HEK293 (cell line): Measurements from ENCODE around the gene IGSF23.

Source experiments
- CTCF ChIA-PET: fragments of 350-600 bp; formaldehyde crosslinking; extraction: SDS; loops from one replicate; lab custom pipeline; 2021; ENCODE audit warnings: antibody characterized with exemption; lab: Yijun Ruan, JAX
- POLR2A ChIA-PET: fragments of 300-600 bp; formaldehyde crosslinking; extraction: SDS; loops from one replicate; lab custom pipeline; 2020; ENCODE audit warnings: antibody characterized with exemption, inconsistent platforms; lab: Yijun Ruan, JAX
- H3K27ac ChIP-seq: fragments of 200-500 bp; sonication (Bioruptor generic); 2 replicates; pipeline ENCODE4 v1.5.1; 2014; ENCODE audit warnings: low read depth, low read length, control low read depth, inconsistent platforms; ENCODE audit errors: extremely low read depth
- H3K36me3 ChIP-seq, 2 experiments: fragments of 200-500 bp in 1 of 2; sonication (Bioruptor generic) in 1 of 2; 1 replicate in 1 of 2; 2 replicates in 1 of 2; pipeline ENCODE4 v1.5.1; 2014 to 2017; ENCODE audit warnings: inconsistent platforms in 2 of 2, low read length in 2 of 2; ENCODE audit not compliant: control insufficient read depth in 2 of 2, insufficient read depth in 1 of 2
- H3K4me1 ChIP-seq: fragments of 200-500 bp; sonication (Bioruptor generic); 2 replicates; pipeline ENCODE4 v1.5.1; 2014; ENCODE audit warnings: mild to moderate bottlenecking, low read length, inconsistent platforms; ENCODE audit not compliant: control insufficient read depth, insufficient read depth
- H3K4me3 ChIP-seq: 2 replicates; pipeline ENCODE4 v1.5.1; 2011; ENCODE audit warnings: low read depth, mild to moderate bottlenecking, control low read depth, low read length, moderate library complexity
- H3K9me3 ChIP-seq: fragments of 200-500 bp; sonication (Bioruptor generic); 2 replicates; pipeline ENCODE4 v1.5.1; 2014; ENCODE audit warnings: low read depth, low read length, inconsistent platforms; ENCODE audit not compliant: control insufficient read depth, insufficient read depth
- ELK4 ChIP-seq: IDR thresholded peaks from 2 replicates; pipeline ENCODE4 v1.6.1; 2011; ENCODE audit warnings: mild to moderate bottlenecking, low read depth, low read length, borderline replicate concordance
- KLF16 ChIP-seq: fragments of 450-650 bp; formaldehyde crosslinking; IDR thresholded peaks from 2 replicates; pipeline ENCODE4 v1.5.1; 2017; ENCODE audit warnings: missing biosample characterization, missing genetic modification characterization
- PRDM4 ChIP-seq: fragments of 450-650 bp; formaldehyde crosslinking; IDR thresholded peaks from 2 replicates; pipeline ENCODE4 v1.5.1; 2017; ENCODE audit warnings: missing biosample characterization, missing genetic modification characterization
- REPIN1 ChIP-seq: fragments of 450-650 bp; formaldehyde crosslinking; IDR thresholded peaks from 2 replicates; pipeline ENCODE4 v1.5.1; 2017; ENCODE audit warnings: missing biosample characterization, missing genetic modification characterization, low read depth
- ZBTB21 ChIP-seq: fragments of 450-650 bp; formaldehyde crosslinking; IDR thresholded peaks from 2 replicates; pipeline ENCODE4 v1.5.1; 2017; ENCODE audit warnings: missing biosample characterization, missing genetic modification characterization
- ZNF169 ChIP-seq: fragments of 450-650 bp; formaldehyde crosslinking; IDR thresholded peaks from 2 replicates; pipeline ENCODE4 v1.5.1; 2016; ENCODE audit warnings: missing biosample characterization, missing genetic modification characterization
- ZNF274 ChIP-seq, 2 experiments: fragments of 200-500 bp in 1 of 2; fragments of 450-650 bp in 1 of 2; sonication (Bioruptor generic) in 1 of 2; formaldehyde crosslinking in 1 of 2; IDR thresholded peaks; 2 replicates each; pipeline versions ENCODE4 v1.5.1 to v1.6.1; 2014 to 2016; ENCODE audit warnings: borderline replicate concordance in 1 of 2, inconsistent platforms in 1 of 2, low read length in 1 of 2, missing biosample characterization in 1 of 2, missing genetic modification characterization in 1 of 2
- ZNF37A ChIP-seq: fragments of 450-650 bp; IDR thresholded peaks from 2 replicates; pipeline ENCODE4 v1.5.1; 2018; ENCODE audit warnings: missing biosample characterization, missing genetic modification characterization
- ZNF426 ChIP-seq: fragments of 450-650 bp; formaldehyde crosslinking; IDR thresholded peaks from 2 replicates; pipeline ENCODE4 v1.5.1; 2017; ENCODE audit warnings: missing biosample characterization, missing genetic modification characterization, mild to moderate bottlenecking, inconsistent platforms, moderate library complexity
- ZNF510 ChIP-seq: fragments of 450-650 bp; formaldehyde crosslinking; IDR thresholded peaks from 2 replicates; pipeline ENCODE4 v1.5.1; 2018; ENCODE audit warnings: mild to moderate bottlenecking, missing genetic modification characterization, missing biosample characterization; ENCODE audit not compliant: insufficient replicate concordance
- ZNF529 ChIP-seq: fragments of 450-650 bp; formaldehyde crosslinking; IDR thresholded peaks from 2 replicates; pipeline ENCODE4 v1.5.1; 2017; ENCODE audit warnings: missing genetic modification characterization, missing biosample characterization; ENCODE audit not compliant: insufficient replicate concordance
- ZNF585B ChIP-seq: fragments of 450-650 bp; formaldehyde crosslinking; IDR thresholded peaks from 2 replicates; pipeline ENCODE4 v1.5.1; 2016; ENCODE audit warnings: missing biosample characterization, missing genetic modification characterization
- ZNF600 ChIP-seq: fragments of 450-650 bp; formaldehyde crosslinking; IDR thresholded peaks from 2 replicates; pipeline ENCODE4 v1.5.1; 2016; ENCODE audit warnings: missing biosample characterization, missing genetic modification characterization
- ZNF664 ChIP-seq: fragments of 450-650 bp; formaldehyde crosslinking; IDR thresholded peaks from 2 replicates; pipeline ENCODE4 v1.5.1; 2016; ENCODE audit warnings: missing biosample characterization, missing genetic modification characterization
- ZNF670 ChIP-seq: fragments of 450-650 bp; formaldehyde crosslinking; IDR thresholded peaks from 2 replicates; pipeline ENCODE4 v1.5.1; 2016; ENCODE audit warnings: missing biosample characterization, missing genetic modification characterization, low read depth
- ZNF704 ChIP-seq: fragments of 450-650 bp; formaldehyde crosslinking; IDR thresholded peaks from 2 replicates; pipeline ENCODE4 v1.5.1; 2016; ENCODE audit warnings: missing biosample characterization, missing genetic modification characterization
- ZSCAN23 ChIP-seq: fragments of 450-650 bp; formaldehyde crosslinking; IDR thresholded peaks from 2 replicates; pipeline ENCODE4 v1.5.1; 2016; ENCODE audit warnings: missing biosample characterization, missing genetic modification characterization

Gene IGSF23

GRCh38 chr19:44658069-44658733 lies 44.8 kb downstream of the IGSF23 start:
- TF ChIP-seq ZNF37A (tag by site-specific recombination) = no peak
- no peak for TF ChIP-seq ZBTB21 (tag by site-specific recombination)
- TF ChIP-seq ZNF664 (tag by site-specific recombination) = no peak
- no peak for TF ChIP-seq KLF16 (tag by site-specific recombination)
- TF ChIP-seq ZNF704 (tag by site-specific recombination) = no peak
- no peak for TF ChIP-seq ZNF426
- no peak for TF ChIP-seq ELK4
- no peak for TF ChIP-seq ZSCAN23 (tag by site-specific recombination)
- TF ChIP-seq ZNF274 (IDR thresholded peaks at IDR 0.05; ENCODE audit: low read length) = no peak
- TF ChIP-seq ZNF274 (tag by site-specific recombination; IDR thresholded peaks at IDR 0.05; ENCODE audit: borderline replicate concordance) = no peak
- TF ChIP-seq, all 188 proteins: peak for 0
- no peaks in the 10 kb centered on the region for H3K9me3 ChIP-seq
- peaks cover 46 to 94% of the 10 kb centered on the region in 2 experiments for H3K36me3 ChIP-seq
- POLR2A ChIA-PET = interaction anchor here (1.0 kb wide), 1 partner anchor 75 kb away, joined by 3 read pairs; no protein-coding TSS in a partner anchor
- CTCF ChIA-PET = interaction anchor here (0.6 to 5.7 kb wide), 10 partner anchors 9 to 116 kb away, joined by 3 to 52 read pairs (median 7); no protein-coding TSS in a partner anchor
- no peak overlapping the region for H3K4me3 ChIP-seq
- H3K27ac ChIP-seq = no peak overlapping the region
- H3K4me1 ChIP-seq = no peaks in the 10 kb centered on the region

GRCh38 chr19:44660081-44660480 lies 46.7 kb downstream of the IGSF23 start:
- Histone ChIP-seq H3K9me3 (no peaks in the 10 kb centered on the region), H3K4me1 (no peaks in the 10 kb centered on the region), H3K36me3 (peaks cover 40 to 82% of the 10 kb centered on the region in 2 experiments), H3K4me3 (no peak overlapping the region), H3K27ac (no peak overlapping the region)
- TF ChIP-seq ZNF529 (tag by site-specific recombination) (no peak), PRDM4 (no peak), REPIN1 (peak; percentile 47; the same call in 1 of the 2 replicates)
- POLR2A ChIA-PET = no interaction called here
- CTCF ChIA-PET = interaction anchor here (0.7 to 5.7 kb wide), 6 partner anchors 30 to 321 kb away, joined by 3 to 52 read pairs (median 4); no protein-coding TSS in a partner anchor

- Histone ChIP-seq H3K4me3 (no peak overlapping the region), H3K9me3 (no peaks in the 10 kb centered on the region), H3K27ac (no peak overlapping the region), H3K4me1 (no peaks in the 10 kb centered on the region), H3K36me3 (peaks cover 31 to 71% of the 10 kb centered on the region in 2 experiments; a peak in 2 of 3 replicates)
- POLR2A ChIA-PET = no interaction called here
- CTCF ChIA-PET = interaction anchor here (1.2 to 3.3 kb wide), 3 partner anchors 12 to 90 kb away, joined by 3 to 15 read pairs (median 4); no protein-coding TSS in a partner anchor
- TF ChIP-seq ZNF169 (tag by site-specific recombination) (no peak), ZNF600 (tag by site-specific recombination) (no peak), ZNF670 (tag by site-specific recombination) (no peak), ZNF585B (tag by site-specific recombination) (no peak), ZNF510 (tag by site-specific recombination) (no peak)
Observed at GRCh38 chr19:44661205-44661604, 47.8 kb downstream of the IGSF23 start.
